Keratinocyte (primary cell): Measurements from ENCODE around the gene RRAD. TPM values are rescaled to one million over a fixed set of nuclear protein-coding genes. Genes with fewer than 3 reads are reported as not detected.

Source experiments
- DNase-seq: peaks from one replicate; pipeline ENCODE4 v3.0.0-alpha.2; 2011; ENCODE audit warnings: low read depth, missing footprints, low spot score
- FAIRE-seq: peaks from 2 replicates; lab custom pipeline; 2011; peaks lifted over from hg19 to GRCh38; lab: Jason Lieb, UNC
- H2AFZ ChIP-seq: 2 replicates; pipeline ENCODE4 v1.6.0; 2012; ENCODE audit warnings: low read length, control low read depth, inconsistent platforms; ENCODE audit not compliant: control insufficient read depth
- H3K27ac ChIP-seq: 2 replicates; pipeline ENCODE4 v1.5.1; 2011; ENCODE audit warnings: low read length; ENCODE audit not compliant: control insufficient read depth, insufficient read depth
- H3K27me3 ChIP-seq: 3 replicates; pipeline ENCODE4 v1.6.0; 2011; ENCODE audit warnings: low read length; ENCODE audit not compliant: control insufficient read depth, insufficient read depth; ENCODE audit errors: extremely low read depth
- H3K36me3 ChIP-seq, 2 experiments: 2 replicates in 1 of 2; 3 replicates in 1 of 2; pipeline ENCODE4 v1.5.1; 2011; ENCODE audit warnings: low read length in 2 of 2, mild to moderate bottlenecking in 1 of 2; ENCODE audit not compliant: control insufficient read depth in 2 of 2, insufficient read depth in 2 of 2; ENCODE audit errors: extremely low read depth in 1 of 2
- H3K4me1 ChIP-seq: 3 replicates; pipeline ENCODE4 v1.5.1; 2011; ENCODE audit warnings: low read length; ENCODE audit not compliant: control insufficient read depth, insufficient read depth; ENCODE audit errors: extremely low read depth
- H3K4me2 ChIP-seq: 3 replicates; pipeline ENCODE4 v1.6.0; 2011; ENCODE audit warnings: low read depth, low read length; ENCODE audit not compliant: control insufficient read depth, insufficient read depth; ENCODE audit errors: extremely low read depth
- H3K4me3 ChIP-seq, 3 experiments: fragments of 200-600 bp in 1 of 3; sonication (generic) in 1 of 3; 2 replicates in 2 of 3; 3 replicates in 1 of 3; pipeline ENCODE4 v1.5.1; 2011 to 2016; ENCODE audit warnings: low read length in 3 of 3, mild to moderate bottlenecking in 3 of 3, control low read depth in 2 of 3, inconsistent platforms in 1 of 3, low read depth in 1 of 3, mixed read lengths in 1 of 3, mixed run types in 1 of 3, moderate library complexity in 1 of 3; ENCODE audit not compliant: control insufficient read depth in 2 of 3, insufficient read depth in 2 of 3; ENCODE audit errors: extremely low read depth in 1 of 3
- H3K79me2 ChIP-seq: 2 replicates; pipeline ENCODE4 v1.6.0; 2012; ENCODE audit warnings: low read length; ENCODE audit not compliant: control insufficient read depth, insufficient read depth
- H3K9ac ChIP-seq: 3 replicates; pipeline ENCODE4 v1.6.0; 2011; ENCODE audit warnings: low read length; ENCODE audit not compliant: control insufficient read depth, insufficient read depth; ENCODE audit errors: extremely low read depth
- H3K9me1 ChIP-seq: 3 replicates; pipeline ENCODE4 v1.6.0; 2011; ENCODE audit warnings: low read length; ENCODE audit not compliant: control insufficient read depth, insufficient read depth; ENCODE audit errors: extremely low read depth
- H3K9me3 ChIP-seq: 2 replicates; pipeline ENCODE4 v1.5.1; 2012; ENCODE audit warnings: low read depth, low read length; ENCODE audit not compliant: control insufficient read depth
- H4K20me1 ChIP-seq: 3 replicates; pipeline ENCODE4 v1.6.0; 2011; ENCODE audit warnings: low read length; ENCODE audit not compliant: control insufficient read depth, insufficient read depth; ENCODE audit errors: extremely low read depth
- CTCF ChIP-seq, 3 experiments: IDR thresholded peaks in 1 of 3; conservative IDR thresholded peaks in 1 of 3; optimal IDR thresholded peaks in 1 of 3; 2 replicates in 2 of 3; 3 replicates in 1 of 3; pipeline versions ENCODE3 to v1.5.1; 2011; ENCODE audit warnings: low read length in 3 of 3, mild to moderate bottlenecking in 3 of 3, moderate library complexity in 2 of 3, control low read depth in 1 of 3, inconsistent platforms in 1 of 3; ENCODE audit not compliant: insufficient read depth in 2 of 3; ENCODE audit errors: extremely low read depth in 1 of 3
- EZH2 ChIP-seq: IDR thresholded peaks from one replicate; pipeline ENCODE4 v1.6.1; 2012; ENCODE audit warnings: inconsistent platforms, mild to moderate bottlenecking, low read length, moderate library complexity
- dilution Hi-C: fragments of 300-500 bp; cut with MboI; formaldehyde crosslinking; loops from one replicate; pipeline ENCODE4 v1.7.0; 2020; ENCODE audit warnings: low sequenced_read_pairs; ENCODE audit not compliant: extremely low pct_ligation_motif_present
- polyA plus RNA-seq, 5 experiments: library from polyadenylated mRNA; depleted of rRNA in 3 of 5; stranded (reverse) in 3 of 5; stranded (forward) in 1 of 5; unstranded in 1 of 5; fragments of >200 nt; gene quantifications; 1 replicate in 1 of 5; 2 replicates in 3 of 5; 3 replicates in 1 of 5; pipeline versions ENCODE4 v1.2.1 to v1.2.3, GENCODE V29; 2011 to 2012; ENCODE audit warnings: missing spikeins in 2 of 5, low read depth in 1 of 5, low replicate concordance in 1 of 5

RRAD gene
- polyA plus RNA-seq, 1 donor (not counting 4 experiments of a cell fraction or from before 2014, with no cell fraction given), result 2.7 TPM

- no peak for TF ChIP-seq EZH2
- TF ChIP-seq CTCF (optimal IDR thresholded peaks at IDR 0.05 in 1 of 3, IDR thresholded peaks at IDR 0.05 in 1 of 3, conservative IDR thresholded peaks at IDR 0.05 in 1 of 3; ENCODE audit: extremely low read depth in 1 of 3, insufficient read depth in 2 of 3, low read length in 3 of 3), result no peak
- Histone ChIP-seq H3K4me2 (peak overlapping the region; percentile 91), H3K27me3 (no peaks in the 10 kb centered on the region), H3K27ac (no peak overlapping the region), H3K4me3 (peak overlapping the region; percentile 81 to 89 (median 82)), H4K20me1 (peaks cover under 1% of the 10 kb centered on the region), H3K4me1 (peaks cover 10% of the 10 kb centered on the region), H3K9me3 (no peaks in the 10 kb centered on the region), H3K79me2 (peaks cover 38% of the 10 kb centered on the region), H3K36me3 (peaks cover 16 to 17% of the 10 kb centered on the region in 2 experiments), H3K9ac (peak overlapping the region; percentile 89), H2AFZ (no peak overlapping the region), H3K9me1 (no peaks in the 10 kb centered on the region)
- FAIRE-seq (no peak), DNase-seq (no peak)
- dilution Hi-C loops, result no loop called here
Observed at GRCh38 chr16:66881560-66881959, 43.8 kb downstream of the RRAD start.

GRCh38 chr16:66881014-66881417, 44.3 kb downstream of the RRAD start:
- no peak for DNase-seq
- H3K9ac ChIP-seq, result peak overlapping the region; percentile 89
- peak overlapping the region; percentile 79 for H3K27ac ChIP-seq
- H3K9me1 ChIP-seq, result no peaks in the 10 kb centered on the region
- no peak for TF ChIP-seq EZH2
- no peak for TF ChIP-seq CTCF (optimal IDR thresholded peaks at IDR 0.05 in 1 of 3, IDR thresholded peaks at IDR 0.05 in 1 of 3, conservative IDR thresholded peaks at IDR 0.05 in 1 of 3; ENCODE audit: extremely low read depth in 1 of 3, insufficient read depth in 2 of 3, low read length in 3 of 3)
- no peaks in the 10 kb centered on the region for H3K9me3 ChIP-seq
- peak overlapping the region; percentile 91 for H3K4me2 ChIP-seq
- H2AFZ ChIP-seq, result peak overlapping the region; percentile 95
- H3K36me3 ChIP-seq, result peaks cover 13 to 17% of the 10 kb centered on the region in 2 experiments
- H3K79me2 ChIP-seq, result peaks cover 36% of the 10 kb centered on the region
- no peaks in the 10 kb centered on the region for H3K27me3 ChIP-seq
- dilution Hi-C loops, result no loop called here
- peaks cover 10% of the 10 kb centered on the region for H3K4me1 ChIP-seq
- FAIRE-seq, result no peak
- H4K20me1 ChIP-seq, result no peaks in the 10 kb centered on the region
- H3K4me3 ChIP-seq, result peak overlapping the region; percentile 81 to 89 (median 82)
